Activated CD8-positive, alpha-beta memory T cell treated with anti-CD3 and anti-CD28 coated beads for 1 hour (primary cell): Measurements from ENCODE around the gene IGIP.

Experiments used
- DNase-seq, 2 donors: peaks; one replicate each; pipeline ENCODE4 v3.0.0-alpha.2; 2020; ENCODE audit warnings: low read depth in 1 of 2; ENCODE audit errors: extremely low read depth in 1 of 2

The IGIP gene

DNA sequence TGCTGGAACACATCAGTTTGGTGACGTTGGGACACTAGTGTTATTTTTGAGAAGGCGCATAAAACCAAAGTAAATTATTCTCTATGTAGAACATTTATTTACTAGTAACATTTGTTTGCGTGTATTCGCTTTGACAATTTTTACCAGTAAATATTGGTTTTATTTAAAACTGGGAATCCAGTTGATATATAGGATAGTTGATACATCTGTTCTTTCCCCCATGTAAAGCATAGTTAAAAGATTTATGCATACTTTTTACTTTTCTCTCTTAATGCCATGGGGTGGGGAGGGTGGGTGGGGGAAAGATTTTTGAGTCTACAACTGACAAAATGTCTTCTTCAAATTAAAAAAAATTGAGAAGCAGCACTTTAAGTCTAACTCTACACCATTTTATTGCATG, at the start of gene IGIP:
TSS of gene IGIP (plus strand) at position 301 of the 400 bp plus-strand sequence. CDS start 2,540 bp downstream, outside the sequence.
- no peak for DNase-seq

DNA sequence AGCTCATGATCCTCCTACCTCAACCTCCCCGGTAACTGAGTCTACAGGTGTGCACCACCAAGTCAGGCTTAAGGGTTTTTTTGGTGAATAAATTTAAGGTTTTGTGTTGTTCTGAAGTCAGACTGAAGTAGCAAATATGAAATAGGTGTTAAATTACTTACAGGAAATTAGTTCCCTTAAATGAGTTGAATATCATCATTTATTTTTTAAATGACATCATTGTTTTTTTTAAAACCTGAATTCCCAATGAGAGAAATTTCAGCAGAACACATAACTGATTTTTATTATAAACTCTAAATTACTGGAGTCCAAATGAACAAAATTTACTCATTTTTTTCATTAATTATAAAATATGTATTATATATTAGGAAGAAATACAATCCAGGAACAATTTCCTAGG, 49.6 kb upstream of the IGIP start:
- no peak for DNase-seq

DNA sequence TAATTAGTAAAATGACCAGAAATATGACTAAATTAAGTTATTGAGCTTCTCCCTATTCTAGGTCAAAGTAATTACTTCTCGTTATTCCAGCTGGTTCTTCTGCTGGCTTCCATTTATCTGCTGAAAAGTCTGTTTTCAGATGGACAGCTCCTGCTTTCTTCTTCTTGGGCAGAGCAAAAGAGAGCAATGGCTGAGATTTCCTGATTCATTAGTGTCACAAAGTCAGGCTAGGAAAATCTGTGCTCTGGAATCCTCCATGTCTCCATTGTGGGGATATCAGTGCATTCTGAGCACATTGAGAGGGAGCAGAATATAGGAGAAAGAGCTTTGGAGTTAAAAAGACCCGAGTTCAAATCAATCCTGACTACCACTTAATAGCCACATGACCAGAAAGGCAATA, 48.9 kb upstream of the IGIP start:
- DNase-seq = no peak

DNA sequence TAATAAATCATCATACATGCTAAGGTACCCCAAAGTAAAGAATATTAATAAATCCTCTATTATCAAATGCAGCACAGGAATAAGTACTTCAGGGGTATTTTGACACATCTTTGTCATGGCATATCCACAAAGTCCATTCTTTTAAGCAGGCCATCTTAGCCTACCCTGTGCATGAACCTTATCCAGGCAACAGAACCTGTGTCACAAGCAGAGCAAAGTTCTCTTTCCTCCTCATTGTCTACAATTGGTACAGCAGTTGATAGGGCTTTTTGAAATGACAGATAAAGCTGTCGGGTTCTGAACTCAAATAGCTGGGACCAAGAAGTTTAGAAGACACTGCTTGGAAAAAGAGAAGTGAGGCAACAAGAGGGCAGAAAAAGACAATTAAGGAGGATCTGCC, 42.6 kb upstream of the IGIP start:
- no peak for DNase-seq

DNA sequence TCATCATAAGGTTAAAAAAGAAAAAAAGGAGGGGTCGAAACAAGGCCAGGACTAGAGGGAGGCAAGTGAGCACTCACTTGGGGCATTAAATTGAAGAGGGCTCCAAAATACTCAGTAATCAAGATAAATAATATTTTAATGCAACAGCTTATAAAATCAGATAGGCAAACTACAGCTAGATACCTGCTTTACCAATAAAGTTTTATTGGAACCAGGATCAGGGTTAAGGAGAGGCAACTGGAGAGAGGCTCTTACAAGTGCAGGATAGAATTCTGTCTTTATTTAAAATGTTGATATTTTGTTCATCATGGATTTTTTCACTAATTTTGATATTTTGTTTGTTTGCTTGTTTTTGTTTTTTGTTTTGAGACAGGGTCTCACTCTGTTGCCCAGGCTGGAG, 42.1 kb upstream of the IGIP start:
- DNase-seq = no peak

DNA sequence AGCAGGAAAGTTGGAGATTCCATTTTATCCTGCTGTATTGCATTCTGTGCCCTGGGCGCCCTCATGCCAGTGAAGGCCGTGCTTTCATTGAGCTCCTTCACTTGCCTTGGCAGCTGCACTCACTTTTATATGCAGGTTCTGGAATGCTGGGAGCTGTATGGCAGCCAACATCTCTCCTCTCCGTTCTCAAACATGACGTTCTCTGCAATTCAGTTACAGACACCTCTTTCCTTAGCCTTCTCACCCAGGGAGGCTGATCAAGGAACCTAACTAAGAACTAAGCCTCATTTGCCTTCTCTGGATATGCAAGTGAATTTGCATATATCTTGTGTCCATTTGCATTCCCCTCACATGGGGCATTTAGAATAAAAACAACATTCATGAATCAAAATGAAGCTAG, 41.2 kb upstream of the IGIP start:
- DNase-seq = no peak

DNA sequence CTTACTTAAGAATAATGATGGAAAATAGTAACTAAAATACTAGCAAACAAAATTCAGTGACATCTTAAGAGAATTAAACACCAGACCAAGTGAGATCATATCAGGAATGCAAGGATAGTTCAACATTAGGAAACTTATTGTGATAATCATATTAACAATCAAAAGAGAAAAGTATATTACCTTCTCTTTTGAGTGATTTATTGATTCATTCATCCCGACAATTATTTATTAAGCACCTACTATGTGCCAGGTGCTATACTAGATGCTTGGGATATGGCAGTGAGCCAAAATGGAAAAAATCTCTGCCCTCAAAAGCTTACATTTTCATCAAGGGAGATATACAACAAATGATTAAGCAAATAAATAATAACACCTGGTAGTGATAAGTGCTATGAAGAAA, 35.5 kb upstream of the IGIP start:
- no peak for DNase-seq

DNA sequence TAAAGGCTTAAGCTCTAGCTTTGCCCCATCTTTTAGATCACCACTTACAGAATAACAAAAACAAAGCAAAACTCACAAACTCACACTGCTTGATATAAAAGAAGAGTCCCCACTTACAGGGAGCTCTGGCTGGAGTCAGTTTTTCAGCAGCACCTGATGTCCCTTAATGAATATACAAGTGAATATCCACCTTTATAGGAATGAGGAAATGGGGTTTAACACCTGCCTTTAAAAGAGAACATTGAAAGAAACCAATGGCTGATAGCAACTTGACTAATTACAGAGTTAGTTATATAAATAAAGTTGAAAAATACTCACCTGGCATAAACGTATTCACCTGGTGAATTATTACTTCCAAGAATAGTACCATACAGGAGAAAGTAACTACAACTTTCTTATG, 32.6 kb upstream of the IGIP start:
- no peak for DNase-seq

DNA sequence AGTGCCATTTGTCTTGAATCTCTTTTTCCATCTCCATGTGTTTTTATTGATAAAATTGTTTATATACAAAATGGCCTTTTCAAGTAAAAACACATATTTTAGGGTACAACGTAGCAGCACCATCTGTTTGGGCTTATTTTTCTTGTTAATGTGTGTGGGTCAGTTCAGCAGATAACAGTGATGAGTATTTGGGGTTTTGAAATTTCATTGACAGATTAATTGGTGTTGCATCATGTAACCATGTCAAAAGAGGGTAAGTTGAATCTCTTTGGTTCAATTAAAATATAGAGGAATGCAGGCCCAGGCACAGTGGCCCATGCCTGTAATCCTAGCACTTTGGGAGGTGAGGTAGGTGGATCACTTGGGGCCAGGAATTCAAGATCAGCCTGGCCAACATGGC, 31.9 kb upstream of the IGIP start:
- DNase-seq = no peak

DNA sequence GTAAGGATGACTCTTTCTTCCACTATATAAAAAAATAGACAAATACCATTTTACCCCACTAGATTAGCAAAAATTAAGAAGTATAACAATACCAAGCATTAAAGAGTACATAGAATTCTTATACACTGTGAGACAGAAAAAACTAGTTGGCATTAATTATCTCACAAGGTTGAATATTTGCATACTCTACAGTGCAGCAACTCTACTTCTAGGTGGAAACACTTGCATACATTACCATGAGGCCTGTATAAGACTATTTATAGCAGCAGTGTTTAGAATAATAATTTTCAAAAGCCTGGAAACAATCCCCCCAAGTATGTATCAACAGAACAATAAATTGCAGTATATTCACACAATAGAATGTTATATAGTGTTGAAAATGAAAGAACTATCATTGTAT, 30.8 kb upstream of the IGIP start:
- DNase-seq = no peak

DNA sequence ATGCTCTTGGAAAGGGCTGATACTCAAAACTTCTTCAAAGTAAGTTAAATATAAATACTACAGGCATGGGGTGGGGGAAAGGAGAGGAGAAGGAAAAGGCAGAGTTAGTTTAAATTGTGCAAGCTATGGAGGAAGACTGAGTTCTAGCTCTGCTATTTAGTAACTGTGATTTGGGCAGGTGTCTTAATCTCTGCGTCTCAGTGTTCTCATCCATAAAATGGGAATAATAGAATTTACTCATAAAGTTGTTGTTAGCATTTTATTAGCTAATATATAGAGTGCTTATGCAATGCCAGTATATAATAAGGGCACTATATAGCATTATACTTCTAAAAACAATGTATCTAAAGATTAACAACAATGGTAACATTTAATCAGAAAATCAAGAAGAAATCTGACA, 24.6 kb upstream of the IGIP start:
- no peak for DNase-seq

DNA sequence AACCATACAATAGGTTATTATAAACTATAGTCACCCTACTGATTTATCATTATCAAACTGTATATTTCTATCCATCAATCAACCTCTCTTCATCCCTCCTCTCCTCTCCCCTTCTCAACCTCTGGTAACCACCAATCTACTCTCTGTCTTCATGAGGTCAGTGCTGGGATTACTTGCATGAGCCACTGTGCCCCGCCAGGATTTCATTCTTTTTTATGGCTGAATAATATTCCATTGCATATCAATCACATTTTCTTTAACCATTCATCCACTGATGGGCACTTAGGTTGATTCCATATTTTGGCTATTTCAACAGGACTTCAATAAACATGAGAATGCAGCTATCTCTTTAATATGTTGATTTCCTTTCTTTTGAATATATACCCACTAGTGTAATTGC, 22.6 kb upstream of the IGIP start:
- no peak for DNase-seq

DNA sequence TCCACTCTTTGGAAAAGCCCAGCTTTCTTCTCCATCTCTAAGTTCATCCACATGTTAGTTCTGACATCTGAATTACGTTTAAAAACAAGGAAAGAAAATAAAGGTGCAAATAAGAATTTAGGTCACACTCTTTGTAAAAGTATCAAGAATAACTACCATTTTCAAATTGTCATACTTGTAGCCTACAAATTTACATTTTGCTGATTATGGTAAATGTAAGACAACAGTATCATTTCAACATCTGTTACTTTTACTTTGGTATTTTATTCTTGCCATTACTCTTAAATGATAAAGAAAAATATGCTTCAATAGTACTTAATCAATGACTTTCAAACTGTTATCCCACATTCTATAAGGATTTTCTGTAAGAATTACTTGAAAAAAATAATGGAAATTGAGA, 21.6 kb upstream of the IGIP start:
- DNase-seq = no peak

DNA sequence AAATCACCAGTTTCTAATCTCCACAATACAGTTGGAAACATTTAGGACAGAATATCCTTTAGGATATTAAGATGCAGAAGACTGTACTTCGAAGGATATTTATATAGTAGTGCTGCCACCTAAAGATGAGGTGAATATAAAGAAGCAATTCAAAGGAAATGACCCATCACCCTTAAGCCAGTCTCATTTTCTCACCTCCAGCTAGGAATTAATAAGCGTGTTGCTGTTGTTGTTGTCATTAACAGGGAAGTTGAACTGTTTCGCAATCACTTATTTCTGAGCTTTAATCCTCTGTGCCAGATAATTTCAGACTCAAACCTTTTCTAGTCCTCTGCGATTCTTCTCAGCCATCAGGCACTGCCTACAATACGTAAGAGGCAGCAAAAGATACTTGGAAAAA, 19.6 kb upstream of the IGIP start:
- DNase-seq = no peak

DNA sequence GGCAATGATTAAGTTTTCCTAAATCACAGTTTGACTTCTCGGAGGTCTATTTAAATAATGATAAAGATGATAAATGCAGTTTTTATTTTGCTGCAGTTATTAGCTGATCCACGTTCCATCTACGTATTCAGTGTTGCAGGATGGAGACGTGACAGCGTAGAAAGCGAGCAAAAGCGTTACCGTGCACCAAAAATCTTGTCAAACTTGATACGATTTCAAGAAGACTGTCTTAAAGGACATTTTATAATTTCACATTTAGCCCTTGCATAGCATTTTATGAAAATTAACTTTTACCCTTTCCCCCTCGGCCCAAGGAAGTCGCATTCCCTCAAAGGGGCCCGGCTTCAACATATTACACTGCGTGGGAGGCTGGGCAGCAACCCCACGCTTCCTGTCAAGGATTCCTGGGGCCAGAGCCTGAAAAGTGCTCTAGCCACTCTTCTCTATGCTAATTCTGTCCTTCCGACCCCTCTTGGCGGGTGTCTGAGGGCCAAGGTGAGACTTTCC, 18.9 kb upstream of the IGIP start:
- no peak for DNase-seq

DNA sequence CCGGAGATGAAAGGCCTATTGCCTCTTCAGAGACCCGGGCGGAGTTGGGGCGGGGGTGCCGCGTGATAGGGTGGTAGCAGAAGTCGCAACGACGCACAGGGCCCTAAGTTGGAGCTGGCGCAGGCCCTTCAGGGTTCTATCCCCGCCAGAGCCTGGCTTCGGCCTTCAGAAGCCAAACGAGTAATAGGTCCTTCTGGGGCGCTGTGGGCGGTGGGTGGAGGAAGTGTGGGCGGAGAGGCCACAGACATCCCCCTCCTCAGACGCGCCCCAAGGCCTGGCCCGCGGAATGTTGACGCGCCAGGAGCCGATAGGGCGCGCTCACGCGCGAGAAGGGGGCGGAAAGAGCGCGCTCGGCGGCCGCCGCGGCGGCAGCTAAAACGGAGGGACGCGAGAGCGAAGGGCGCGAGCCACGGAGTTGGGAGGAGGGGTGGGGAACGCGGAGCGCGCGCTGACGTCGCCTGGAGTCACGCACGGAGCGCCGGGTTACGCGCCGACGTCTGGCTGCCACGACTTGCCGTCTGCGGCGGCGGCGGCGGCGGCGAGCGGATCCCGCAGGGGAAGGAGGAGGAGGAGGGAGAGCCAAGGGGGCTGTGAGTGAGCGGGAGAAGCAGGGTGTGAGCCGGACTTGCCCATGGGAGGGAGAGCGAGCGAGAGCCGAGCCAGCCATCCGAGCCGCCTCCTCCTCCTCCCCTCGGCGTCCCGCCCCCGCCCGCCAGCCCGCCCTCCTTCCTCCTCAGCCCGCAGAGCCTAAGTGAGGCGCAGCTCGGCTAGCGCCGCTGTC, 18.2 kb upstream of the IGIP start:
- peak; percentile 84 to 89 for DNase-seq

DNA sequence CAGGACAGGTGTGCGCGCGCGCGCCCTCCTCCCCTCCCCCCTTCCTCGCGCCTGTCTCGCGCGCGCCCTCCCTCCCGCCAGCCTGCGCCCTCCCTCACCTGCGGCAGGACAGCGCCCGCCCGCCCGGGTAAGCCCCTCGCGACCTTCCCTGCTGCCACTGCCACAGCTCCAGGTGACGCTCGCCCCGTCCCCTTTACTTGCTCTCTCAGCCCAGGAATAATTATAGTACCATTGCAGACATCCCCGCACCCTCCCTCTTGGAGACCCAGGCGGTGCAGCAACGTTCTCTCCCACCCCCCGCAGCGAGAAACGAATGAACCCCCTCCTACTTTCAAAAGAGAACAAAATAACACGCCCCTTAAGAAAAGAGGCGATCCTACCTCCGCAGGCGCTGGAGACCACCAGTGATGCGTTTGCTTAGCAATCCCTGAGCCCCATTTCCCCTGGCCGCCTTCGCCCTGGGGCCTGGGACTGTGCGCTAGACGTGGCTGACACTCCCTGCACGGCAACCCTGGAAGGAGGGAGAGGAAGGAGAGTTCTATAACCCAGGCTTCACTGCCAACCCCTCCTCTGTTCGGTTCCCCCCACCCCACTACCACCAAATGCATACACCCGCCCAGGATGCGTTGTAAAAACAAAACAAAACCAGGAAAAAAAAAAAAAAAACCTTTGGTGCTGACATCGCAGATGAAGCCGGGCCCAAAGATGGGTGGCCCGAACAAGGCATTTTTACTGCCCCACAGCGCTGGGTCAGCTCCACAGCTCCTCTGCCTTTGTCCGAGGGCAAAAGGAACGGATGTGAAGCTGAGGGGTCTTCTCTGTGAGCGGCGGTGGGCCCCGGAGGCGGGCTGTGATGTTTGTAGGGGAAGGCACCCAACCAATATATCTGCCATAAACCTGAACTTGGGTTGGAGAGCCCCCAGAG, 17.4 kb upstream of the IGIP start:
- DNase-seq = no peak

DNA sequence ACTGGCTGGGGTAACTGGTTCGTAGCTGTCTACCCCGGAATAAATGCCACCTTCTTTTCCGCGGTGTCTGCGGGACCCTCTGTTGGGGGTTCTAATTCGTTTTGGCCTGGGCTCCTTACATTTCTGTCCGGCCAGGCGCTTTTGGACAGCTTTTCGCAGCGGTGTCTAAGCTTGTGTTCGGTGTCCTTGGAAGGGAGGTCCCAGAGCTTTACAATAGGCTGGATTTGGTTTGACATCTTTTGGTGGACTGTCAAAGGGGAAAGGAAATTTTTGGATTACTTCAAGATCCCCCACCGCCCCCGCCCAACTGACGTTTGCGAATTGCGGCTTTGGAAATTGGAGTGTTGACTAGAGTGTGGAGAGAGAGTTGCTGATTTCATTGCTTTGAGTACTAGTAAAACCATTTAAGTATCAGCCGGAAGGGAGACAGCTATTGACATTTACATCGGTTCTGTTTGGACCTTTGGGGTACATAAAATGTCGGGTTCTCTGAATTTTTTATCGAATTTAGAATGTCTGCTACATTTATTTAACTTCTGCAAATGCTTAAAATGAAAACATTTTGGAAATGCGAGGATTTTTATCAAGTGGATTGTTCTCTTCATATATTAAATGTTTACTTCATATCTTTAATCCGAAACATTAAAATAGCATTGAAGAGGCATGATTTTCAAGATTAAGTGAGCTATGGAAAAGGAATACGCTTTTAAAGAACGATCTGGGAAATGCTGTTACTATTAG, 16.5 kb upstream of the IGIP start:
- DNase-seq = no peak

DNA sequence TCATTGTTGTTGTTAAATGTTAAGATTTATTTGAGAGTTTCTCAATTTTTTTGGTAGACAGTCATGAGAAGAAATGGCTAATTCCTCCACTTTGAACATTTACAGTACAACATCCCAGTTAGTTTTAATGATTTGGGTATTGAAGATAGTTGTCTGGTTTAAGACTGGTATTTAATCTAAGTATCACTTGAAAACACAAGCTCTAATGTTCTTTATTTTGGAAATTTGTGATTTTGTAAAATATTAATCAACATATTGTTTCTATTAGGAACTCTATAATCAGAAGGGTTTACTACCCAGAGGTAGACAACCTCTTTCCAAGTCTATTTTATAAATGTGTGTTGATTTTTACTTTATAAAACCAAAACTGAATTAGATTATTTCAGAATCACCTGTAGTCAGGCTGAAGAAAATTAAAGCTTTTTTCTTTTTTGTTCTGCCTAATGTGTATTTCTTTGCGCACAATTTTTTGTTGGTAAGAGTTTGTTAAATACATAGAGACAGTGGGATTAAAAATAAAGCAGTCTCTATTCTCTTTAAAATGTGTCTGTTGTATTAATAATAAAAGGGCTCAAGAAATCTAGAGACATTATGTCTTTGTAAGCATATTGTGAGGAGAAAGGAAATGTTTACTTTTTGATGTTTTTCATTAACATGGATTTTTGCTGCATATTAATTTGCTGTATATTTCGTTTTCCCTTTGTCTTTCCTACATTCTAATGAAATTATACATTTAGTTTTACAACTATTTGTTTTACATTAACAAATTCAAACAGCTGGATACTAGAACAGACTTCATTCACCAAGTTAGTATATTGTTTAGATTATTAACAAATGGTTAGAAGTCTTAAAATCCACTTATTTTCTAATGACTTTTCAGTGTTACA, 15.7 kb upstream of the IGIP start:
- DNase-seq = no peak

DNA sequence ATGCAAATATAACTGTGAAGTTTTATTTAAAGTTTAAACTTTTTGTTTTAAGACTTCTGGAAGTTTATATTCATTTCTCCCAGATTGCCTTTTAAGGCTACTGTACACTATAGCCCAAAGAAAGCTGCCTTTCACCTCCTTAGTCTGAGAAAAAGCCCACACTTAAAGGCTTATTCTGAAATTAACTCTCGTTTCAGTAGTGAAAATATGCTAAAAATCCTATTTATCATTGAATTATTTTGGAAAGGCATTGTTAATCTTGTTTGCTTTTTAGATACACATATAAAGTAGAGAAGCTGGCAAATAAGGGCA, 15.1 kb upstream of the IGIP start:
- no peak for DNase-seq
